Left lobe of liver (tissue), 2 donors: ENCODE data around the gene EPHB2. TPM values are rescaled to one million over a fixed set of nuclear protein-coding genes. Genes with fewer than 3 reads are reported as not detected.

Experiments
- ATAC-seq: fragments of 200-7000 bp; cut with Tn5 transposase; one replicate; pipeline ENCODE4 v1.9.1; 2020; ENCODE audit warnings: mild to moderate bottlenecking, moderate library complexity
- DNase-seq: peaks from one replicate; pipeline ENCODE4 v3.0.0-alpha.2; 2020; ENCODE audit warnings: low spot score
- total RNA-seq: library from RNA; stranded (reverse); gene quantifications from one replicate; pipeline ENCODE4 v1.2.1, GENCODE V29; 2021
- donor health status: DM: no; HTN: no; CAD: no; lungs with moderate emphysema.
- donor health status: DM: no; HTN: yes; CAD: no.

Gene EPHB2
- total RNA-seq, 1 donor from 2014 or later: 0.38 TPM

GRCh38 chr1:22796642-22797041, 86.0 kb downstream of the EPHB2 start:
- ATAC-seq: no peak
- no peak for DNase-seq

- DNase-seq (no peak), ATAC-seq (no peak)
Measured at GRCh38 chr1:22798083-22798482, 87.4 kb downstream of the EPHB2 start.

- ATAC-seq: no peak
- no peak for DNase-seq
Measured at GRCh38 chr1:22799971-22800370, 89.3 kb downstream of the EPHB2 start.

- no peak for DNase-seq
- no peak for ATAC-seq
Measured at GRCh38 chr1:22800629-22801028, 90.0 kb downstream of the EPHB2 start.

GRCh38 chr1:22801347-22801746, 90.7 kb downstream of the EPHB2 start:
- DNase-seq (no peak), ATAC-seq (no peak)

- no peak for DNase-seq
- ATAC-seq: no peak
Measured at GRCh38 chr1:22801761-22802160, 91.1 kb downstream of the EPHB2 start.

GRCh38 chr1:22803833-22804232, 93.2 kb downstream of the EPHB2 start:
- DNase-seq (no peak), ATAC-seq (no peak)

GRCh38 chr1:22804406-22804805, 93.8 kb downstream of the EPHB2 start:
- ATAC-seq (no peak), DNase-seq (no peak)

GRCh38 chr1:22804969-22805671, 94.5 kb downstream of the EPHB2 start:
- ATAC-seq: no peak
- no peak for DNase-seq

GRCh38 chr1:22805672-22806038, 95.0 kb downstream of the EPHB2 start:
- DNase-seq (no peak), ATAC-seq (no peak)

- DNase-seq: no peak
- ATAC-seq: no peak
Measured at GRCh38 chr1:22806584-22806983, 95.9 kb downstream of the EPHB2 start.

- DNase-seq: no peak
- ATAC-seq: no peak
Measured at GRCh38 chr1:22807340-22807739, 96.7 kb downstream of the EPHB2 start.

- DNase-seq (no peak), ATAC-seq (peak; percentile 73)
Measured at GRCh38 chr1:22808186-22808675, 97.6 kb downstream of the EPHB2 start.

- peak; percentile 49 for ATAC-seq
- DNase-seq: no peak
Measured at GRCh38 chr1:22808676-22809483, 98.2 kb downstream of the EPHB2 start.

GRCh38 chr1:22809783-22810182, 99.1 kb downstream of the EPHB2 start:
- ATAC-seq (no peak), DNase-seq (no peak)

- DNase-seq: no peak
- ATAC-seq: no peak
Measured at GRCh38 chr1:22810378-22810777, 99.7 kb downstream of the EPHB2 start.

- DNase-seq (no peak), ATAC-seq (no peak)
Measured at GRCh38 chr1:22812092-22812880, 101.6 kb downstream of the EPHB2 start.

GRCh38 chr1:22812993-22813790, 102.6 kb downstream of the EPHB2 start:
- DNase-seq (no peak), ATAC-seq (no peak)

- no peak for DNase-seq
- ATAC-seq: no peak
Measured at GRCh38 chr1:22814176-22815042, 103.8 kb downstream of the EPHB2 start.

- ATAC-seq: no peak
- DNase-seq: no peak
Measured at GRCh38 chr1:22815043-22815365, 104.4 kb downstream of the EPHB2 start.
